SU-DHL-6 (cell line): ENCODE results near the gene PALM2AKAP2.

Source experiments
- CTCF ChIP-seq: fragments of 200-600 bp; sonication (generic); IDR thresholded peaks from one replicate; pipeline ENCODE4 v1.5.1; 2017; ENCODE audit warnings: antibody characterized with exemption, mild to moderate bottlenecking, low read length, moderate library complexity; ENCODE audit not compliant: insufficient read depth, poor library complexity, severe bottlenecking
- EZH2phosphoT487 ChIP-seq: fragments of 200-600 bp; sonication (generic), shearing (Covaris generic); conservative IDR thresholded peaks from 2 replicates; pipeline ENCODE4 v1.6.1; 2018; ENCODE audit warnings: mild to moderate bottlenecking, antibody characterized with exemption, low read length, moderate library complexity, mixed read lengths

DNA sequence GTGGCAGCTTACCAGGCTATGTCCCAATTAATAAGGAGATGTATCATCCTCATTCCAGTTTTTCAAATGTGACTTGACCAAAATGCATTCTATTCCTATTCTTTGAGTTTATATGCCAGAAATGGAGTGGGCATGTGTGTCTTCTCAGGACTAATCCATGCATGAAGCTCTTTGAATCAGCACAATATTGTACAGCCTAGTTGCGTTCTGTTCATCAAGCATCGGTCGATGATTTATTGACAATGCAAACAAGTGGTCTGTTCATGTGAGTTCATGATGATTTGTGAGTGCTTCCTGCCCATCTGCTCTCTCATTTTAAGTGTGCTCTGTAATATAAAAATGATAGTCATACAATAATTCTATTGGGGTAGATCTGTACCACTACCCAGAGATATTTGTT is 48.3 kb downstream of the PALM2AKAP2 start:
- no peak for TF ChIP-seq EZH2phosphoT487
- TF ChIP-seq CTCF: no peak
